IPS-18a (cell line): ENCODE results near the gene PPP1R12B.
"Not testable (repeated sequence)": the region's sequence is repeated elsewhere in the genome, so short reads cannot be mapped to it uniquely, and the experiment has no call there.

ENCODE experiments used
- H3K27ac ChIP-seq: one replicate; pipeline ENCODE4 v1.5.1; 2013; ENCODE audit warnings: low read length
- H3K27me3 ChIP-seq: one replicate; pipeline ENCODE4 v1.6.1; 2013; ENCODE audit warnings: mild to moderate bottlenecking, low read length; ENCODE audit not compliant: control insufficient read depth, insufficient read depth
- H3K36me3 ChIP-seq: one replicate; pipeline ENCODE4 v1.6.1; 2013; ENCODE audit warnings: low read depth, low read length; ENCODE audit not compliant: control insufficient read depth
- H3K4me1 ChIP-seq: one replicate; pipeline ENCODE4 v1.6.1; 2013; ENCODE audit warnings: low read depth, low read length; ENCODE audit not compliant: control insufficient read depth
- H3K4me3 ChIP-seq: one replicate; pipeline ENCODE4 v1.5.1; 2013; ENCODE audit warnings: low read length
- H3K9ac ChIP-seq: one replicate; pipeline ENCODE4 v1.6.1; 2013; ENCODE audit warnings: mild to moderate bottlenecking, low read length, moderate library complexity
- H3K9me3 ChIP-seq: one replicate; pipeline ENCODE4 v1.6.1; 2013; ENCODE audit warnings: low read depth, low read length; ENCODE audit not compliant: control insufficient read depth

The PPP1R12B gene

DNA sequence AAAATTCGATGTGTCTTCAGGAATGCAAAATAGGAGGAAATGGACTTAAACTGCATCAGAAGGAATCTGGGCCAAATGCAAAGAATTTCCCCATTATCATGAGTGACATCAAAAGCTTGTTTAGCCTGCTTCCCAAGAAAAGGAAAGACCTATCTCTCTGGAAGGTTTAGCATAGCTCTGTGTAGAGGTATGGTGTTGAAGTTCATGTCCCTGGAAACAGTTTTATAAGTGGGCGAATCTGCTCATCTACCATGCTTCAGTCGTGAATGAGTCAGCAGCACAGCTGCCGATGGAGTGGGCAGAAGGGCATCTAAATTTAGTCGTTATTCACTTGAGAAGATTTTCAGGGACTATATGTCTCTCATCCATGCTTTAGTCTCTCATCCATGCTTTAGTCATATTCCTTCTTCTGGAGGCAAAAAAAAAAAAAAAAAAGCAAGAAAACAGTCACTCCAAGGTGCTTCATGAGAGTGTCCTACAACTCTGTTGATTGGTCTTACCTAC is 62.4 kb downstream of the PPP1R12B start:
- H3K9ac ChIP-seq, H3K9me3 ChIP-seq, H3K27me3 ChIP-seq, H3K27ac ChIP-seq, H3K36me3 ChIP-seq, H3K4me3 ChIP-seq, H3K4me1 ChIP-seq: not testable (repeated sequence)

DNA sequence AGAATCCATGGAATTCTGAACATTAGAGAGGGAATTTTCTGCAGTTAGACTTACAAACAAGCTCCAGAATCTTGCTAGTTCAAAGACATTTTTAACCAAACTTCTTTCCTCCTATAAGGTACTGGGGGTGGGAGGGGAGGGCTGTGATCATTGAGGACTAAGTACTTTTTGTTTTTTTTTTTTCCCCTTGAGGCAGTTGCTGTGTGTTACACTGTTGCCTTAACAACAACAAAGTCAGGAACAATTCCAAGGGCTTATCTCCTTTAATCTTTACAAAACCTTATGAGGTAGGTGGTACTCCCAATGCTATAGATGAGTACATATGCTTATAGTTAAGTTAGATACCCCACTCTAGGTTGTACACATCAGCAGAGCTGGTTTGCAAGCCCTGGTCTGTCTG is 62.9 kb downstream of the PPP1R12B start:
- Histone ChIP-seq H3K27me3 (no peaks in the 10 kb centered on the region), H3K9ac (no peak overlapping the region), H3K4me1 (peaks cover 10% of the 10 kb centered on the region), H3K27ac (no peak overlapping the region), H3K36me3 (no peaks in the 10 kb centered on the region), H3K9me3 (no peaks in the 10 kb centered on the region), H3K4me3 (no peak overlapping the region)

DNA sequence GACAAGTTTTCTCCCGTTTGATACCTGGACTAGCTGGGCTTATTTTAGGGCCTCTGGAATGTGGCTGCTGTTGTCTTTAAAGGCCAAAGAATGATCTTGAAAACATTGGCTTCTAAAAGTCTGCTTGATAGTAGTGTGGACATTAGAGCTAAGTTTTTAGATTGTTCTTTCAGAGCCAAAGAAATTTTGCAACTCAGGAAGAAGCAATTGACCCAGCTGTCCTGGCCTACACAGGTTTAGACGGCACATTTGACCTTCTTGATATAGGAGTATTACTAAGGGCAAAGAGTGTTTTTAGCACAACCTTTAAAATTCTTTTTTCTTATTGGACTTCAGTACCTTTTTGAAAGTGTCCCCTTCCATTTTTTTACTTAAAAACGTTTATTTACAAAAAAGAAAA is 63.9 kb downstream of the PPP1R12B start:
- not testable (repeated sequence) for H3K9me3 ChIP-seq, H3K27ac ChIP-seq, H3K36me3 ChIP-seq, H3K4me3 ChIP-seq, H3K9ac ChIP-seq, H3K27me3 ChIP-seq
- H3K4me1 ChIP-seq, result peaks cover 13% of the 10 kb centered on the region

DNA sequence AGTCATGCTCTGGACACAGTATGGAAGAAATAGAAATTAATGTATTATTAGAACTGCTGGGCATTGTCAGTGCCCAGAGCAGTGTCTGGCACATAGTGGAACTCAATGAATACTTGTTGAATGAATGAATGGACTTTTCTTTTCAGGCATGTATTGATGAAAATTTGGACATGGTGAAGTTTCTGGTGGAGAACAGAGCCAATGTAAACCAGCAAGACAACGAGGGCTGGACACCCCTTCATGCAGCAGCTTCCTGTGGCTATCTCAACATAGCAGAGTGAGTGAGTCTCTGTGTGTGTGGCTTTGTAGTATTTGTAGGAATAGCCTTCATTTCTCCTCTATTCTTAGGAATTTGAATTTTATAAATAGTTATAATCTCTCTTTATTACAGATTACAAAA is 68.1 kb downstream of the PPP1R12B start:
- Histone ChIP-seq H3K9me3 (no peaks in the 10 kb centered on the region), H3K4me1 (peaks cover 26% of the 10 kb centered on the region), H3K9ac (no peak overlapping the region), H3K4me3 (no peak overlapping the region), H3K27me3 (no peaks in the 10 kb centered on the region), H3K27ac (no peak overlapping the region), H3K36me3 (no peaks in the 10 kb centered on the region)

DNA sequence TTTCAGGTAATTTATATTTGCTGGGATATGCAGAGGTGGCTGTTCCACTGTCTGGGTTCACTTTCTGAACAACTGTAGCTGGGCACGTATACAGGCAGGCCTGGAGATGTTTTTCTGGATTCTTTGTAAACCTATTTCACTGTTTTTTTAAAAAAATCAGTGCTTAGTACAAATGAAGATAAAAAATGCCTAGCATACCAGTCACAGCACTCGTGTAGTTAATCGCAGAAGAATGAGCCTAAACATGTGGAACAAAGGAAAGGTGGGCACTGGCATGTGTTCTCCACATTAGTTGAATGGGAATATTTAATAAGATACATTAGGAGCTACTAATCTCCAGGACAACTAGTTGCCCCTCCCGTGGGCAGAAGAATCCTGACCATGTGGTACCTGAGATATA is 68.6 kb downstream of the PPP1R12B start:
- H3K4me3 ChIP-seq, H3K36me3 ChIP-seq, H3K9me3 ChIP-seq, H3K27me3 ChIP-seq, H3K9ac ChIP-seq, H3K27ac ChIP-seq: not testable (repeated sequence)
- H3K4me1 ChIP-seq, result peaks cover 26% of the 10 kb centered on the region

DNA sequence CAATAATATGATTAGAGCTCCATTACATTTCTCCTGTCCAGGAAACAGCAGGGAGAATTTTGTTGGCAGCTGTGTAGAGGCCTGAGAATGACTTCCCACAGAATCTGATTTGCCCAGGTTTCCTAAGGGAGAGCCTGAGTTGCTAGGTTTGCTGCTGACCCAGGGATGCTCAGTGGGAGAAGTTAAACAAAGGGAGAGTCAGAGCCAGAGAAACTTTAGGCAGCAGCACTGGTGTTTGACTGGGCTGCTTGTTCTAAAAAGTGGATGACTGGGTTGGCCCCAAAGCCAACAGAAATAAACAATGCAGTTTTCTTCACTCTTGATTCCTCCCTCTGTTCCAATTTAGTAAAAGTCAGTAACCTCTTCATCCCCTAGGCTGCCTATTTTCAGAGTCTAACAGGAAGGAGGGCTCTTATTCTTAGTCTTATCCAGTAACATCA is 69.3 kb downstream of the PPP1R12B start:
- peaks cover 26% of the 10 kb centered on the region for H3K4me1 ChIP-seq
- not testable (repeated sequence) for H3K4me3 ChIP-seq, H3K9me3 ChIP-seq, H3K27ac ChIP-seq, H3K36me3 ChIP-seq, H3K9ac ChIP-seq, H3K27me3 ChIP-seq

DNA sequence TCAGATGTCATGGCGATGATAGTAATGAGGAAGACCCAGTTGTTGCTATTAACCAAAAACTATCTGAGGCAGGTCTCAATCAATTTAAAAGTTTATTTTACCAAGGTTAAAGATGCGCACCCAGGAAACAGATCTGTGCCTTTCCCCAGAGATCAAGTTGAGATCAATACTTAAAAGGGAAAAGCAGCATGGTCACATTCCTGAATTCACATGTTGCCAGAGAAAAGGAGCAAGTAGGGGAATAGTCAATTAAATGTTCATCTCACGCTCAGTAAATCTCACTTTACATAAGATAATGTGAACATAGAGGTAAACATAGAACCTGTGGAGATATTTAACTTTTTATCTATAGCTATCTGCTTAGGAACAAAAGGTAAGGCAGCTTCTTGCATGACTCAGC is 71.2 kb downstream of the PPP1R12B start:
- not testable (repeated sequence) for H3K36me3 ChIP-seq, H3K9ac ChIP-seq, H3K4me3 ChIP-seq, H3K9me3 ChIP-seq, H3K27me3 ChIP-seq, H3K27ac ChIP-seq
- peaks cover 26% of the 10 kb centered on the region for H3K4me1 ChIP-seq

DNA sequence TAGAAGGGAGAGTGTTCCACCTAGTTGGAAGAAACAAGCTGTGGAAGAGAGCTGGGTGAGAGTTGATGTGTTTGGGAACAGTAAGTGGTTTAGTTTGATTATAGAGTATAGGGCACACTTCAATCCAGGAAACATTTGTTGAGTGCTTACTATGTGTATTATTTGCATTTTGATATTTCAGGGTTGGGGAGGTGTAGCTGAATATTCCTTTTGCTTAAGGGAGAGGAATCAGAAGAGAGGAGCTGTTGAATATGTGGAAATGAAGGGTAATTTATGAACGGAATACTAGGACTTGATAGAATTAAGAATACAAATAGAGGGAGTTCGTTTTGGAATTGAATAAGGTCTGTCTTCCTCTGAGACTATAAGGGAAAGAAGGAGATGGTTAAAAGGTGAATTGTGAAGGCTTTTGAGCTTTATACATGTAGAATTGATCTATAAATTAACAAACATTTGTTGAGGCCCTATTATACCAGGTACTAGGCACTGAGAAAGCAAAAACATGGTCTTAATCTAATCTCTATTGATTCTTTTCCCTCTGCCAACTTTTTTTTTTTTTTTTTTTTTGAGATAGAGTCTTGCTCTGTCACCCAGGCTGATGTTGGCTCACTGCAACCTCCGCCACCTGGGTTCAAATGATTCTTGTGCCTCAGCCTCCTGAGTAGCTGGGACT is 72.1 kb downstream of the PPP1R12B start:
- H3K9ac ChIP-seq, H3K27me3 ChIP-seq, H3K9me3 ChIP-seq, H3K27ac ChIP-seq, H3K36me3 ChIP-seq, H3K4me3 ChIP-seq: not testable (repeated sequence)
- peaks cover 26% of the 10 kb centered on the region for H3K4me1 ChIP-seq

DNA sequence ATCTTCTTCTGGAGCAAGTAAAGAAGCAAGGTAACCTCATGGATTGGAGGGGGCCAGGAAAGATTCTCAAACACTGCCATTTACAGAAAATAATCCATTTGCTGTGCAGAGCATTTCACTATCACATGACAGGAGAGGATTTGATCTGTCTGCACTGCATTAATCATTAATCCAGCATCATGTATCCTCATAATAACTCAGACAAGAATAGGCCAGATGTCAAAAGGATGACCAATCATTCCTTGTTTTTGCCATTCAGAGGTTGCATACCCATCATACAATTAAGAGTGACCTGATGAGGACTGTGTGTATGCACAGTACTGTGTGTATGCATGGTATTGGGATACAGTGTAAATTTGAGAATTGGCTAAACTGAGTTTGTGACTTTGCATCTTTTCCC is 74.2 kb downstream of the PPP1R12B start:
- not testable (repeated sequence) for H3K27me3 ChIP-seq, H3K36me3 ChIP-seq, H3K9ac ChIP-seq, H3K4me3 ChIP-seq, H3K9me3 ChIP-seq, H3K27ac ChIP-seq
- H3K4me1 ChIP-seq, result peaks cover 20% of the 10 kb centered on the region

DNA sequence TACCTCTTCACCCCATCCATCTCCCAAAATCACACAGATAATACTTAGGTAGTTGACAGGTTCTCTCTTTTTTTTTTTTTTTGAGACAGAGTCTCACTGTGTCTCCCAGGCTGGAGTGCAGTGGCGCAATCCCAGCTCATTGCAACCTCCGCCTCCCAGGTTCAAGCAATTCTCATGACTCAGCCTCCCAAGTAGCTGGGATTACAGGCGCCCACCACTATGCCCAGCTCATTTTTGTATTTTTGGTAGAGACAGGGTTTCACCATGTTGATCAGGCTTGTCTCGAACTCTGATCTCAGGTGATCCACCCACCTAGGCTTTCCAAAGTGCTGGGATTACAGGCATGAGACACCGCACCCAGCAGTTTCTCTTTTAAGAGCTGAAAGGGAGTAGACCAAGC is 75.8 kb downstream of the PPP1R12B start:
- H3K9ac ChIP-seq, H3K27me3 ChIP-seq, H3K4me3 ChIP-seq, H3K9me3 ChIP-seq, H3K36me3 ChIP-seq, H3K27ac ChIP-seq: not testable (repeated sequence)
- H3K4me1 ChIP-seq, result peaks cover 13% of the 10 kb centered on the region

DNA sequence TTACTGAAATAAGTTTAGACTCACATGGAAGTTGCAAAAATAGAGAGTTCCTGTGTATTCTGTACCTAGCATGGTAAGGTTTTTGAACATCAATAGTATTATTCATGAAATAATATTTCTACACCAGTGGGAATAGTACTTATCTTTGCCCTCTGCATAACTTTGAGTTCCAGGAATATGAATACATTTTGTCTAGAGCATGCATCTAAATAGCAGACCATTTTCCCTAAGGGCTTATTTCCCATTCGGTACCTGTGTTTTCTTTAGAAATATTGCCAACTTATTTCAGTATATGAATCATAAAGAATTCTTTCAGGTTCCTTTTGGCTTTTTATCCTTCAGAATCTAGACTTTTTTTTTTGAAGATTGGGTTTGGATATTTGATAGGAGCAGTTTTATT is 81.6 kb downstream of the PPP1R12B start:
- not testable (repeated sequence) for H3K36me3 ChIP-seq, H3K4me3 ChIP-seq, H3K27ac ChIP-seq, H3K4me1 ChIP-seq, H3K9ac ChIP-seq, H3K27me3 ChIP-seq, H3K9me3 ChIP-seq

DNA sequence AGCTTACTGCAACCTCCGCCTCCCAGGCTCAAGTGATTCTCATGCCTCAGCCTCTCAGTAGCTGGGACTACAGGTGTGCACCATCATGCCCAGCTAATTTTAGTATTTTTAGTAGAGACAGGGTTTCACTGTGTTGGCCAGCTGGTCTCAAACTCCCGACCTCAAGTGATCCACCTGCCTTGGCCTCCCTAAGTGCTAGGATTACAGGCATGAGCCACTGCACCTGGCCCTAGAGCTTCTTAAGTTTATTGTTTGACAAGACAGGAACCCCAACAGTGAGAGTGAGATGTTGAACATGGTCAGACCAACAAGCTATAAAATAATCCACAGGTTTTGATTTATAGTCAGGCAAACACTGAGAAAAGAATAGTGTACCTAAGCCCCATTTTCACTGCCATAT is 83.8 kb downstream of the PPP1R12B start:
- not testable (repeated sequence) for H3K27ac ChIP-seq, H3K27me3 ChIP-seq, H3K36me3 ChIP-seq, H3K9ac ChIP-seq, H3K9me3 ChIP-seq, H3K4me1 ChIP-seq, H3K4me3 ChIP-seq
